GM21447 (cell line): ENCODE results near the gene IFNA17.
"Not testable (repeated sequence)": the region's sequence is repeated elsewhere in the genome, so short reads cannot be mapped to it uniquely, and the experiment has no call there.

Experiments
- ATAC-seq: cut with Tn5 transposase; IDR thresholded peaks from one replicate; pipeline ENCODE4 v1.9.1; 2021; ENCODE audit not compliant: unreplicated experiment

IFNA17 gene

DNA sequence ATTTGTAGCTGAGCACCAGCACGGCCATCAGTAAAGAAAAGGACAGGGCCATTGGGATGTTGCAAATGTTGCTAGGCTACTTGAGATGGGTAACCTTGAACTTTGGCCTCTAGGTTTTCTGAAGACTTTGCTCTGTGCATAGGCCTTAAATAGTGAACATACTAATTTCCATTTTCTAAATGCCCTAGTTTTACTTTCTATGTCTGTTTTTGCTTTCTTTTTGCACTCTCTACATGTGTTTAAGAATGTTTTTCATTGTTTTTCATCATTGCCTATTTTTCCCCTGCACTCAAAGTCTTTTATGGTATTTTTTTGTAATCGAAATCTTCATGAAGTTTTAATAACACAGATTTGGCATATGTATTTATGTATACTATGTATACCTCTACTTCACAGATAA, at the start of gene IFNA17:
TSS of gene IFNA17 (minus strand) at position 101 of the 400 bp plus-strand sequence. CDS start at position 52, 49 bp downstream.
- ATAC-seq, result no peak

DNA sequence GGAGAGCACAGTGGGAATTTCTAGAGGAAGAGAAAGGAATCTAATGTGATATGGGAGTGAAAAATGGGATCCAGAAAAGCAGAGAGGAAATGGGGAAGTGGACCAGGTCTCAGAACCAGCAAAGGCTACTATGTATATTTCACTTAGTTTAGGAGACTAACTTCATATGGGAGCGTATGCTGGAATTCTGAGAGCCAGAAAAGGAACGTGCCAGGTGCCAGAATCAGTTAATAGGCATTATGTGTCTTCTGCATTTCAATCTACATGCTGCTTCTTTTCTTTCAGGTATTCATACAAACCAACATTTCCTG, 40.3 kb upstream of the IFNA17 start:
- ATAC-seq, result no peak

DNA sequence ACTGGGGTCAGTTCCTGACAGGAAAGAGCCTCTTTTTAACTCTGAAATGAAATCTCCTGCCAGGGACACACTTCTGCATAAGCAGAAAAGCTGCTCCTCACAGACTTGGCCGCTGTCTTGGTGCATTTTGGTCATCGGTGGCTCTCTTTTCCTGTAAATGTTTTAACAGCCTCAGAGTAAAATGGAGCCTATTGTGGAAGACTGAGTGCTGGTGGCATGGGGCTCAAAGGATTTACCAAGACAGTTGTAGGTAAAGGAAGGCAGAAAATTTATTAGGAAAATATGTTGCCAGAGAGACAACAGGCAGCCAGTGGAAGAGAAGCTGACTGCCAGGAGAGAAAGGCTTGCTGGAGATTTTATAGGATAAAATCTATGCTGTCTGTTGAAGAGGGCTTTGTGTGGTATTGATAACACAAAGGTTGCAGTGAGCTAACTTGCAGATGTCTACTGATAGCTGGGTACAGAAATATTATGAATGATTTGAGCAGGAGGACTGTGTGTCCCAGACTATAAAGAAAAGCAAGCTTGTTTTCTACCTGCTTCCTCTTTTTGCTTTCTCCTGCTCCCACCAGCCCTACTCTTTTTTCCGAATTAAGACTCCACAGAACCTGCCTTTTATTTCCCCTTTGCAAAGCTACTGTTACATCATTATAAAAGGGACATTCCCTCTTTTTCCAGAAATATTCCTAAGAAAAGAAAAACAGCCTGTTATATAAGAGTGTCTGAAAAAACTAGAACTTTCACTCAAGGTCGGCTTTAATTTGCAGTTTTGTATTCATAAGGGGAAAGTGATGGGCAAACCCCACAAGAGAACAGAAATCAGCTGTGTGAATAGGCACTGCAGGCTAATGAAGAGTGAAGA, 39.7 kb upstream of the IFNA17 start:
- ATAC-seq, result peak; percentile 67

DNA sequence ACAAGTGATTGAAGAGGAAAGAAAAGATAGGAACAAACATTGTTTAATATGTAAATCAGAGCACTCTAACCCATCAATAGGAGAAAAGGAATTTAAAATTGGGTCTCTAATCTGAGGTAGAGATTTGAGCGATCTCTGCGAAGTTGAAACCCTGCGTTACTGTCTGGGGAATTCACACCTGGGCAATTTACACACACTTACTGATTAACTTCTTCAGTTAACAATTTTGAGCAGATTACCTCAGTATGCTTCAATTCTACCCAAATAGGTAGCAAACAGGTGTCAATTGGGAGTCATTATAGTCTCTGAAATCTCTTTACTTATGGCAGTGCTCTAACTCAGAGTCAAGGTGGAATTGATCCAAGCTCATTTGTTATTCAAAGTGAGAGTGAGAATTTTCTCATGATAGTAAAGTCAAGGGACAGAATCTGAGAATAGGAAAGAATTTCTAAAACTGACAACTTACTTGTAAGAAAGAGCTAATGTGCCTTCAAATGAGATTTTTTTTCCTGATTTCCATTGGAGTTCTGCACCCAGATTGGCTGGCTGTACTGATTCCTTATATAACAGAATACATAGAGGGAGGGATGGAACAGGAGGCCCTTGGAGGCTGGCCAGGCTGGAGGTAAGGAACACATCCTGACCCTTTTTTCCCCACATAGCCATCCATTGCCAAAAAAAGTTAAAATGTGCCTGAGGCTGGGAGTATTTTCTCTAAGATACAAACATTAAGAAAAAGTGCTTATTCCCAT, 38.9 kb upstream of the IFNA17 start:
- no peak for ATAC-seq

DNA sequence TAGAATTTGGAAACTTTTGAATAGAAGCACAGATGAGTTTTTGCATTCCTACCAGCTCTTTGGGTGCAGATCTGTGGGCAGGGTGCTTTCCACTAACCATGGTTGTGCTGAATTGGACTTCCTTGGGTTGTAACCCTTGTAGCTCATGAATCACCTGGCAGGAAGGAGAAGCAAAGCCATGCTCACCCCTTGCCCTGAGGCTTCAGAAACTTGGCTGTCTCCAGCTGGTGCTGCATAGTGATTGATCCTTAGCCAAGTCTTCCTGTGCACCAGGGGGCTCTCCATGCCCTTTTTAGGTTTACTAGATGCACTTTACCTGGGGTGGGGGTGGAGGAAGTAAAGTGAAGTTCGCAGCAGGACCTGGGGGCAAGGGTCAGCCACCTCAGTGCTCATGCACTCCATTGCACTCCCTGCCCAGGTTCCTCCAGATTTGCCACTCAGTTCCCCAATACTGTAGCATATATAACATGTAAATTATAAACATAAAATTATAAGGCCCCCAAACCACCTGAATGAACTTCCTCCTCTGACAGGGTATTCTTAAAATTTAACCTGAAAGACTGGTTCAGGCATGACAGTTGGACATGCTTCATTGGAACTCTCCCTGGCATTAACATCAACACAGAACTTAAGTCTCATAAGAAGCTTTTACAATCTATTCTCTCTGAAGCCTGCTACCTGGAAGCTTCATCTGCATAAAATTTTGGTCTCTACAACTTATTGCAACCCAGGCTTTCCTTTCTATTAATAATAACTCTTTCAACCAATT, 37.6 kb upstream of the IFNA17 start:
- ATAC-seq, result peak; percentile 43

DNA sequence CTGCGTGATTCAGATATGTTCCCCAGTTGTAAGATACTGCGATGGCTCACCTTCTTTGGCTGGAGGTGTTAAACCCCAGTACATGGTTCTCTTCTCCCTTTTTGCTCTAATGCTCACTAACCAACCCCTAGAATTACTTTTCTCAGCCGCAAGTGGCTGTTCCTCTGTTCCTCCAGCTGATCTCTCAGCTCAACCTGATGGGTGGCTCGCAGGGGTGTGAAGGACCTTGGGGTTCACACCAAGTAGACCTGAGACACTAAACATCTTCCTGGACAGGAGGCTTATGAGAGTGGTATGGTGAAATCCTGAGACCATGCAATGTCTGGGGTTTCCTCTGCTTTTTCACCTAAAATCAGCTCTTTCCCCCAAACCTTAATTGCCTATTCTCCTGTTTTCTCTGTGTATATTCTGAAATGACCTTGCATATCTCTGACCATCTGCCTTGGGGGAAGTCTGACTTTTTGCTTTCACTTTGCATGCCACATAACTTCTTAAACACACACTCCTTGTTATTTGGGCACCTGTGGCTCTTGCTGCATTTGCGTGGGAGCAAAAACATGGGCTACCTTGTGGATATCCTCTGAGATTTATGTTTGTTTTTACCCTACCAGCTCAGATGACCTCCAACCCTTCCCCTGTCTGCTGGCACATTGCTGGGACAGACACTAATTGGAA, 27.7 kb upstream of the IFNA17 start:
- ATAC-seq, result no peak

DNA sequence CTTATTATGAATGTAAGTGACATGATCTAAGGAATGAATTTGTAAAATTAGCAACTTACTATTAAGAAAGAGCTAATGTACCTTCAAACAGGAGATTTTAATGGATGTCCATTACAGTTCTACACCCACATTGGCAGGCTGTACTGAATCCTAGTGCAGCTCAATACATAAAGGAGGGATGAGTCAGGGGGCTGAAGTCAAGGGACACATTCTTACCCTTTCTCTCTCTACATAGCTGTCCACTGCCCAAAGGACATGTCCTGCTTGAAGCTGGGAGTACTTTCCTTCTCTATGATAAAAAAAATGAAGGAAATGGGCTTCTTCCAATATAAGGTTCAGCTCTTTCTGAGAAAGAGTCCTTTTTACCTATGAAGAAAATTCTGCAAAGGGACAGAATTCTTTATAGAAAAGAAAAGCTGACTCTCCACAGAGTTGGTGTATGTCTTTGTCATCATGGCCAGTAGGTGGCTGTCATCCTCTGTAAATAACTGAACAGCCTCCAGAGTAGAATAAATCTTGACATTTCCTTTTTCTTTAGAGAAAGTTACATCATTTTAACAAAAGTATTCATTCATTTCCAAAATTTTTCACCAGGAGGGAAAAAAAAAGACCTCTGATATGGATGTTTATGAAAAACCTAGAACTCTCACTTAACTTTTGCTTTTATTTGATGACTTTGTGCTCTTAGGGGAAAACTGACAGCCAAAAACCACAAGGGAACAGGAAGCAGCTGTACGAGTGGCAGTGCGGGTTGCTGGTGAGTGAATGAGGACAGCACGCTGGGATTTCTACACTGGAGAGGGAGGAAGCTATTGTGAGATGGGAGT, 24.9 kb upstream of the IFNA17 start:
- ATAC-seq, result peak; percentile 77

DNA sequence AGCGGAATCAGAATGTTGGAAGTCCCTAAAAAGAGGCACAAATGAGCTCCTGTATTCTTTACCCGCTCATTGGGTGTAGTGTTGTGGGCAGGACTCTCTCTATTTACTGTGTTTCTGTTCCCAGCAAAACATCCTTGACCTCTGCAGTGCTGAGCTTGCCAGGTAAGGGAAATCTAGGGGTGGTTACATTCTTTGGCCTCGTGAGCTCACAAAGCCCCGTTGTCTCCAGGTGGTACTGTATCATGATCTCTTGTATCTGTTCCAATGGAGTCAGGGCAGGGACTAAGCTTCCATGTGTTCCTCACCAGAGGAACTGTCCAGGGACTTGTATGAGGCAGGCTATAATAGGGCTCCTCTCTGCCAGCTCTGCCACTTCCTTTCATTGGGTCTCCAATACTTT, 23.6 kb upstream of the IFNA17 start:
- no peak for ATAC-seq

DNA sequence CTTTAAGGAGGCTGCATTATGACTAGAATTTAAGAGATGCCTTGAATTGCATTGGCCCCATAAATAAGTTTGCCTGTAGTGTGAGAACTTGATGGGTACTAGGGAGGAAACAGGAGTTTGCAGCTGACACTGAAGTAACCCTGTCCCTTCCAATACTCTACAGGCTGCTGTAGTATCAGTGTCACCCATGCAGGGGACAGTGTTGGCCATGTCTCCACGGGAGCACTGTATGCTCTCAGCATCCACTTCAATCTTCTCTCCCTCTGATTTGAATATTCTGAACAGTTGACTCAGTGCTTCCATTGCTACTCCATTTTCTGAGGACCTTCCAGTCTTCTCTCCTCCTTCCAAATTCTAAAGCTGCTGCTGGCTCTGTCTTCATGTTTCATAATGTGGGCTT, 23.2 kb upstream of the IFNA17 start:
- ATAC-seq, result no peak

DNA sequence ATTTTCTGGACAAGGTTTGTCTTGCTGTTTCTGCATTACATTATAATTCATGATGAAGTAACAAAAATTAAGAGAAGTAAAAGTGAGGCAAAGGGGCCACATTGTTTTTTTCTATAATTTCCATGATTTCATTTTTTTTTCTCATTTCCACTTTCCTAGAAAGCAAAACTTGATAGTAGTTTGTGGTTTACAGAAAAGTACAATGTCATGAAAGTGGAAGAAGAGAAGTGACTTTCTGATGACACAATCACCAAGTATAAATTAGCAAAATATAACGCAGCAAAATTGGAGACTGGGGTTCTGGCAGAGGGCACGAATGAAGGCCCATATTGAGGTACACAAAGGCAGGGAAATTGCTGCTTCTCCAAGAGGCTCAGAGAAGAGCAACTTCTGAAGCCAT, 16.8 kb upstream of the IFNA17 start:
- ATAC-seq, result no peak

DNA sequence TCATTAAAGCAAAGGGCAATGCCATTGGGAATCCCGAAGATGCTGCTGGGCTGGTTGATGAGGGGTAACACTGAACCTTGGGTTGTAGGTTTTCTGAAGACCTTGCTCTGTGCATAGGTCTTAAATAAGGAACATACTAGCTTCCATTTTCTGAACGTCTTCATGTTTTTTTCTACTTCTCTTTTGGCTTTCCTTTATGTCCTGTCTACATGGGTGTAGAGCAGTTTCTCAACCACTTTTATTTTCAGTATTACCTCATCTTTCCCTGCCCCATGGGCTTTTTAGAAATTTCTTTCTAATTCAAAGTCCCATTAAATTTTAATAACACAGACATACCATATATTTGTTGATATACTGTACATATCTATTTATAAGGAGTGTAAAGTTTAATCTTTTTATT, 11.9 kb upstream of the IFNA17 start, which contains the start of gene IFNA14:
TSS of gene IFNA14 (minus strand) at position 95 of the 400 bp plus-strand sequence. CDS start at position 25, 70 bp downstream.
- no peak for ATAC-seq

DNA sequence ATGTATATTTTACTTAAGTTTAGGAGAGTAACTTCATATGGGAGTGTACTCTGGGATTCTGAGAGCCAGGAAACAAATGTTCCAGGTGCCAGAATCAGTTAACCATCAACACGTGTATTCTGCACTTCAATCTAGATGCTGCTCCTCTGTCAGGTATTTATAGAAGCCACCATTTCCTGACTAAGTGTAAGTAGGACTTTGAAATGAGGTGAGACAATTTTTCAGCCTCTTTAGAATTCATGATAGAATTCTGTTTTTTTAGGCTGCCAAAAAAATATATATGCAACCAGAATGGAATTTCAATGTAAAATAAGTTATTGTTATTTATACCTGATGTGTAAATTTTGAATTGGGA, 8.3 kb upstream of the IFNA17 start:
- ATAC-seq, result peak; percentile 47

DNA sequence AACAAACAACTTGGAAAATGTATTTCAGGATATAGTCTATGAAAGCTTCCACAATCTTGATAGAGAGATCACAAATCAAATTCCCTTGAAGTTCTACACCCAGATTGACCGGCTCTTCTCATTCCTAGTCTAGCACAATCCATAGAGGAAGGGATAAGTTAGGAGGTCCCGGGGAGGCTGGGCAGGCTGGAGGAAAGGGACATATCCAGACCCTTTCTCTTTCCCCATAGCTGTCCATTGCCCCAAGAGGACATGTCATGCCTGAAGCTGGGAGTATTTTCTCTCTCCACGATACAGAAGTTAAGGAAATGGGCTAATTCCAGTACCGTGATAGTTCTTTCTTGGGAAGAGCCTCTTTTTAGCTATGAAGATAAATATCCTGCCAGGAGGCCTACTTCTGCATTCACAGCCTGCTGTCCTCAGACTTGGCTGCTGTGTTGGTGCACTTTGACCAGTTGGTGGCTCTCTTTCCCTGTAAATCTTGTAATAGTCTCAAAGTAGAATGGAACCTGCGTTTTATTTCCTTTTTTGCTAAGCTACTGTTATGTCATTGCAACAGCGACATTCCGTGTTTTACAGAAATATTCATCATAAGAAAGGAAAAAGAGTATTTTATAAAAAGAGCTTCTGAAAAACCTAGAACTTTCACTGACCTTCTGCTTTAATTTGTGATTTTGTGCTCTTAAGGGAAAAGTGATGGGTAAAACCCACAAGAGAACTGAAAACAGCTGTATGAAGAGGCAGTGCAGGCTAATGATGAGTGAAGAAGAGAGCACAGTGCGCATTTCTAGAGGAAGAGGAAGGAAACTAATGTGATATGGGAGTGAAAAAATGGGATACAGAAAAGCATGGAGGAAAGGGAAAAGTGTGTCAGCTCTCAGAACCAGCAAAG, 7.7 kb upstream of the IFNA17 start:
- ATAC-seq, result peak; percentile 82

DNA sequence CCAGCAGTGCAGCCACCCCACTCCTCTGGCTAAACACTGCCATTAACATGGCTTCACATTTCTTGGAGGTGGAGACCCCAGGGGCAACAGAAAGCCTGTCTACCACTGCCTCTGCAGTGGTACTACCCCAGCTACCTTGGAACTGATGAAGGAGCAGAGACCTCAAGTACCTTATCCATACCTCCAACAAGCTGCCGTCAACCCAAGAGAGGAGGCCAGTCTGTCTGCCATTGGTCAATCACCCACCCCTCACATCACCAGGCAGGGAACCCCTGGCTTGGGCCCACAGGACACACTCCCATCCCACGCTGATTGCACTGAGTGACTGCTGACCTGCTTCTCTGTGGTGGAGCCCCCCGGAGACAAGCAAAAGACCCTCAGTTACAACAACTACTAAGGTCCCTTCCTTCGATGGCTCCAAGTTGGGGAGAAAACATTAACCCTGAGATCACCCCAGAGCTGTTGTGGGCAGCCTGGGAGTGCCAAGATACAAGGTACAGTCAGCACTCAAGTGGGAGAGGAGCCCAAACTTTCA, 6.2 kb upstream of the IFNA17 start:
- no peak for ATAC-seq

DNA sequence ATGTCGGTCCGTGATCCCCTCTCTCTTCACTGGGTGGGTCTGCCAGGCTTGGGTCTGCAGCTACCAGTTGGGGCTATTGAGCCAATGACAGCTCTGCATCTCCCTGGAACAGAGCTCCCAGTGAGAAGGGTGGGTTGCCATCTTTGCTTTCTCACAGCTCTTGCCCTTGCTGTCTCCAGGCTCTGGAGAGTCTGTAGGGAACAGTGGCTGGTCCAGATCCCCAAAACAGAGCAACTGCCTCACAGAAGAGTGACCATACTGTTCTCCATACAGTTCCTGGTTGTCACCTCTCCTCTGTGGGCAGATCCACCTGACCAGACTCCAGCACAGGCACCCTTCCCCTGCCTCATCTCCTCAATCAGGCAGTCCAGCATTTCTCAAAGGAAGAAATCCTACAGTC, 5.2 kb upstream of the IFNA17 start:
- no peak for ATAC-seq

DNA sequence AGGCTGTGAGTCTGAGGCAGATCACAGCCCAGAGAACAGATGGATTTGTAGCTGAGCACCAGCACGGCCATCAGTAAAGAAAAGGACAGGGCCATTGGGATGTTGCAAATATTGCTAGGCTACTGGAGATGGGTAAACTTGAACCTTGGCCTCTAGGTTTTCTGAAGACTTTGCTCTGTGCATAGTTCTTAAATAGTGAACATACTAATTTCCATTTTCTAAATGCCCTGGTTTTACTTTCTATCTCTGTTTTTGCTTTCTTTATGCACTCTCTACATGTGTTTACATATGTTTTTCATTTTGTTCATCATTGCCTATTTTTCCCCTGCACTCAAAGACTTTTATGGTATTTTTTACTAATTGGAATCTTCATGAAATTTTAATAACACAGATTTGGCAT, 10.8 kb downstream of the IFNA17 start, which contains the start of gene IFNA16:
TSS of gene IFNA16 (minus strand) at position 101 of the 400 bp plus-strand sequence. CDS start at position 95, 6 bp downstream.
- ATAC-seq, result not testable (repeated sequence)

DNA sequence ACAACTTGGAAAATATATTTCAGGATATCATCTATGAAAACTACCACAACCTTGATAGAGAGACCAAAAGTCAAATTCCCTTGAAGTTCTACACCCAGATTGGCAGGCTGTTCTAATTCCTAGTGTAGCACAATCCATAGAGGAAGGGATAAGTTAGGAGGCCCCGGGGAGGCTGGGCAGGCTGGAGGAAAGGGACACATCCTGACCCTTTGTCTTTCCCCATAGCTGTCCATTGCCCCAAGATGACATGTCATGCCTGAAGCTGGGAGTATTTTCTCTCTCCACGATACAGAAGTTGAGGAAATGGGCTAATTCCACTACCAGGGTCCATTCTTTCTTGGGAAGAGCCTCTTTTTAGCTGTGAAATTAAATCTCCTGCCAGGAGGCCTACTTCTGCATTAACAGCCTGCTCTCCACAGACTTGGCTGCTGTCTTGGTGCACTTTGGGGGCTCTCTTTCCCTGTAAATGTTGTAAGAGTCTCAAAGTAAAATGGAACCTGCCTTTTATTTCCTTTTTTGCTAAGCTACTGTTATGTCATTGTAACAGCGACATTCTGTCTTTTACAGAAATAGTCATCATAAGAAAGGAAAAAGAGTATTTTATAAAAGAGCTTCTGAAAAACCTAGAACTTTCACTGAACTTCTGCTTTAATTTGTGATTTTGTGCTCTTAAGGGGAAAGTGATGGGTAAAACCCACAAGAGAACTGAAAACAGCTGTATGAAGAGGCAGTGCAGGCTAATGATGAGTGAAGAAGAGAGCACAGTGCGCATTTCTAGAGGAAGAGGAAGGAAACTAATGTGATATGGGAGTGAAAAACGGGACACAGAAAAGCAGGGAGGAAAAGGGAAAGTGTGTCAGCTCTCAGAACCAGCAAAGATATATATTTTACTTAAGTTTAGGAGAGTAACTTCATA, 14.4 kb downstream of the IFNA17 start:
- ATAC-seq, result peak; percentile 69

DNA sequence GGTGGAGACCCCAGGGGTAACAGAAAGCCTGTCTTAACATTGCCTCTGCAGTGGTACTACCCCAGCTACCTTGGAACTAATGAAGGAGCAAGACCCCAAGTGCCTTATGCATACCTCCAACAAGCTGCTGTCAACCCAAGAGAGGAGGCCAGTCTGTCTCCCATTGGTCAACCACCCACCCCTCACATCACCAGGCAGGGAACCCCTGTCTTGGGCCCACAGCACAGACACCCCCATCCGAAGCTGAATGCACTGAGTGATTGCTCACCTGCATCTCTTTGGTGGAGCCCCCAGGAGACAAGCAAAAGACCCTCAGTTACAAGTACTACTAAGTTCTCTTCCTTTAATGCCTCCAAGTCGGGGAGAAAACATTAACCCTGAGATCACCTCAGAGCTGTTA, 15.9 kb downstream of the IFNA17 start:
- ATAC-seq, result not testable (repeated sequence)
